HG03139 (cell line): ENCODE data around the gene PKIB.

Experiments used
- ATAC-seq: cut with Tn5 transposase; IDR thresholded peaks from one replicate; pipeline ENCODE4 v1.9.1; 2021; ENCODE audit not compliant: unreplicated experiment

Gene PKIB

GRCh38 chr6:122665929-122666328 is 55.7 kb downstream of the PKIB start:
- no peak for ATAC-seq

- no peak for ATAC-seq
These were observed 56.2 kb downstream of the PKIB start for GRCh38 chr6:122666418-122666817.

GRCh38 chr6:122669418-122669817 is 59.2 kb downstream of the PKIB start:
- ATAC-seq: no peak

- no peak for ATAC-seq
These were observed 59.7 kb downstream of the PKIB start for GRCh38 chr6:122669868-122670267.

GRCh38 chr6:122671251-122671650 is 61.0 kb downstream of the PKIB start:
- ATAC-seq: no peak

- ATAC-seq: peak; percentile 59
These were observed 63.2 kb downstream of the PKIB start for GRCh38 chr6:122673343-122673961.

DNA sequence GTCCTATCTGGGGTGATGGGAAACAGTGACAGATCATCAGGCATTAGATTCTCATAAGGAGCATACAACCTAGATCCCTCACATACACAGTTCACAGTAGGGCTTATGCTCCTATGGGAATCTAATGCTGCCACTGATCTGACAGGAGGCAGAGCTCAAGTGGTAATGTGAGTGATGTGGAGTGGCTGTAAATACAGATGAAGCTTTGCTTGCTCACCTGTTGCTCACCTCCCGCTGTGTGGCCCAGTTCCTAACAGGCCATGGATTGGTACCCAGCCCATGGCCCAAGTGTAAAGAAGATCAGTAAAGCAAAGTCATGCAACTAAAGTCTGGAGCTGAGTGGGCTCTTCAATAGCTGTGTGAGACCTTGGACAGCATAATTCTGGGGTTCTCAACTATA is 65.9 kb downstream of the PKIB start:
- ATAC-seq: no peak

DNA sequence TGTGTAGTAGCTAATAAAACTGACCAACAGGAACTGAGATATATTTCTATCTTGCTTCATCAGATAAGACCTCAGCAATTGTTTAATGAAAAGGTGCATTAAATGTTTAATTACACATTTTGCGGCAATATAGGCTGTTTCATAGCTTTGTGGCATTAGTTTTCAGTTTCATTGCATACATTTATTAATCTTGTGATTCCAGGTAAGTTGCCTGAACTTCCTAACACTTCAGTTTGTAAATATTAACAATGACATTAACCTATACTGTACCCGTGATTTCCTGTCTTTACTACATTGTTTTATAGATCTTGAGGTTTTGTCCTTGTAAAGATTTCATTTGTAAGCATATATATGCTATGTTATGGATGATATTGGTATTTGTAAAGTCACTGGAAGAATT is 66.5 kb downstream of the PKIB start:
- ATAC-seq: no peak

GRCh38 chr6:122677406-122677805 is 67.2 kb downstream of the PKIB start:
- no peak for ATAC-seq

- ATAC-seq: no peak
These were observed 68.6 kb downstream of the PKIB start for GRCh38 chr6:122678841-122679240.

DNA sequence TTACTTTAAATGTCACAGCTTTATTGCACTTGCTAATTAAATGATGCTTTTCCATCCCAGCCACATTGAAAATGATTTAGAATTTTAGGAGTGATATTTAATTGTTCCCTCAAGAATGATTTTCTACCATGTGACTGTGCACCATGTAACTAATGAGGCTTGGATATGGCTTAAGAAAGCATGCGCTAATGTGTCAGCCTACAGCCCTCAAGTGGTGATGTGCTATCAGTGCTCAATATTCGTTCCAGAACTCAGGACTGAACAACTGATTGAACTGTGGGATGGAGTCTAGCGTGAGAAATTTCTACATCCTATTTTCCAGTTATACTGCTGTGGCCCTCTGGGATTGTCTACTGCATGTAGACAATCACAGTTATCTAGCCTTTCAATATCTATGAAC is 71.5 kb downstream of the PKIB start:
- ATAC-seq: no peak

- ATAC-seq: no peak
These were observed 73.9 kb downstream of the PKIB start for GRCh38 chr6:122683989-122684651.

GRCh38 chr6:122692175-122692598 is 82.0 kb downstream of the PKIB start:
- ATAC-seq: no peak

DNA sequence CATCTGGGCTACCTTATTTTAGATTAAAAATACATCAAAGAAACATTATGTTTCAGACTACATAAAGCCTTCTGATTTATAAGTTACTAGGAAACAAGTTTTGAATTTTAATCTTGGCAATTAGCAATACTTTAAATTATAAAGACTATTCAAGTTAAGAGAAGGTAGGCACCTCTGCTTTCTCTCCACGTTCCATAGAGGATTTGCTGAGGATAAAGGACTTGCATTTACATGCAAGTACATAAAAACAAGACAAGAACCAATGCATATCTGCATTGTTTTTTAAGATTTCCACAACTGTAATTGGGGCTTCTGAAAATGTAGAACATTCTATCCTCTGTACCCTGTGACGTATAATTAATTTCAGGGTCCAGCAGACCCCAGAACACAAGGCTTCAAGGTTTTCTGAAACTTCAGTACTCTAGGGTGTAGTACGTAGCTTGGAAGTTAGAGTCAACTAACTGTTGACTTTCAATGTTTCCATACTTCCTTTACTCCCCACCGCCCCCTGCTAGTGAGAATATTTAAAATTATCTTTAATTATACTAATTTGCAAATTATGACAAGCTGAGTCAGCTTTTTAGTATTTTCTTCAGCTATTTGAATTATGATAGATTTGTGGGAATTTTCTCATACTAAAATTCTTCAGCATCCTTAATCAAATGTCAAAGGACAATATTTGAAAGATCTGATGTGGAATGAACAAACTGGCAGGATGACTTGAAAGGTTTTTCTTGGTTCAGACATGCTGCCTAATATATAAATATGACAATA is 82.8 kb downstream of the PKIB start:
- ATAC-seq: no peak

- ATAC-seq: no peak
These were observed 83.9 kb downstream of the PKIB start for GRCh38 chr6:122694075-122694474.

GRCh38 chr6:122694602-122695001 is 84.4 kb downstream of the PKIB start:
- no peak for ATAC-seq

DNA sequence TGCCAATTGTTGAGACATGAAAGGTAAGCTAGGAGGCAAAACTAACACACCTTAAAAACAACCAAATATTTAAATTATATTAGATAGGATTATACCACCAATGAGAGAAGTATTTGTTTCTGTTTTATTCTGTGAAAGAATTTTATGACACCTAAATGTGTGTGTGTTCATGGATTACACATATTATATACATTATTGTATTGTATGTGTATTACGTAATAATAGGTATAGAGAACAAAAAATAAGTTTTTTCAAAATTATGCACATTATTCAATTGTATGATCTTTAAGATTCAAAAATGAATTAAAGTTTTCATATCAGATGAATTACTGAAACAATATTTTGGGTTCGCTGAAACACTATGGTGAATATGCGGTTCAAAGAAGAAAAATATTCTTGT is 85.0 kb downstream of the PKIB start:
- ATAC-seq: no peak

DNA sequence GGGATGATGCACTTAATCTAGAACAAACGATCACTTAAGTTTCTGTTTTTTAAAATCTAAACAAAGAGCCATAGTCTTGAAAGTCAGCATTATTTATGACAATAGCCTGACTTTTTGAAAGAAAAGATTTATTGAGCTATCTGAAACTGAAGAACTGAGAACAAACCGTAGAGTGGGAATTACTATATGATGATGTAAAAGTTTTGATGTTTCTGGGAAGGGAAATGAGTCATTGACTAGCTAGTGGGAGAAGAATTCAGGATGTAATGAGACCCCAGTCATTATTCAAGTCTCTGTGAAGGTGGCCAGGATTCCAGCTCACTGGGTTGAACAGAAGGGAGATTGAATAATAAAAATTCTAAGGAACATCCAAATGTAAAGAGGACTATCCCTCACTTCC is 85.9 kb downstream of the PKIB start:
- no peak for ATAC-seq

- ATAC-seq: no peak
These were observed 86.6 kb downstream of the PKIB start for GRCh38 chr6:122696853-122697252.

DNA sequence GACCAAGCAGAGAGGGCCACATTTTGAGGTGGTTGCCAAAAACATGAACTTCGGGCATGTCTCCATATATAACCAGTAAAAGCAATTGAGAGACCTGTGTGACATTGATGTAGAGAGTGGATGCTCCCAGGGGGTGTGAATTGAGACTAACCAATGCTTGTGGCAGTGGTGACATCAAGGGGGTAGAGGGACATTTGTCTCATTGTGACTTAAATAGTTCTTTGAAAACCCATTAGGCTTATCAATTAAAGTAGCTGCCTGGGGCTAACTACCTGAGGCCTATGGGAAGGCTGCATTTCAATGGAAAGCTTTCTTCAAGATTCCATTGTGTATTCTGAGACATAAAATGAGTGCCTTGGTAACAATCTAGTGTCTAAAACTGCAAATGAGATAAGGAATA is 87.3 kb downstream of the PKIB start:
- ATAC-seq: no peak

DNA sequence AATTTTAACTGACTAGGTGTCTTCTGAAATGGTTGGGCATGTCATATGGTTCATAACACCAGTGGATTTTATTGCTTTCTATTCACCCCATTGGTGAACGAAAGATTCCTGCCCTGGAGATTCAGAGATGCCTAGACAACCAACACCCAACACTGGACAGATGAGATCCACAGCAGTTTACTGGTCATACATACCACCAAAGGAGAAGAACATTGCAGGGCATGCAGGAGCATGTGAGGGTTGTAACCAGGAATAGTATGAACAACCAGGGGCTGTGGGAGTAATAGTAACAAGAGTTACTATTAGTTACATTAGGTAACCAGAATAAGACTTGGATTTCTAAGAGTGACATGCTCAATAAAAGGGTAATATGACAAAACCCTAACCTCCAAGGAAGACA is 91.5 kb downstream of the PKIB start:
- ATAC-seq: no peak

DNA sequence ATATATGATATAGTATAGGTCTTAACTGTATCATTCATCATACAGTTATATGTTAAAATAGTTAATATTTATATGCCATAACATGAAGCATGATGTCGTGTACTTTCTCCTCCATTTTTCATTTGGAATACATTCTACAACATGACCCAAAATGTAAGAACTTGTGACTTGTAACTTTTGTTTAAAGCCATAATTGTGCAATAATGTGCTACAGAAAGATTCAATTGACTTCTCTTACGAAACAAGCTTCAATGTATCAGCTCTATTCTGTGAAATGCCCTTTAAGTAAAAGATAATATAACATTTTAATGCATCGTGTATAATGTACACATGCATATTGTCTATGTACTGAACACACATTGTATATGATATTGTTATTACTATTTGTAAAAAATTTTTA is 92.6 kb downstream of the PKIB start:
- ATAC-seq: no peak
